Measurements from ENCODE around the gene DDR1.
"Not testable (repeated sequence)": the region's sequence is repeated elsewhere in the genome, so short reads cannot be mapped to it uniquely, and the experiment has no call there.

The DDR1 gene

GRCh38 chr6:30864325-30864724 lies 20.0 kb upstream of the DDR1 start:
- no peak for TF ChIP-seq ZNF274 (IDR thresholded peaks at IDR 0.05; ENCODE audit: low read depth, low read length)

GRCh38 chr6:30869241-30869749 lies 15.0 kb upstream of the DDR1 start:
- not testable (repeated sequence) for H3K4me3 ChIP-seq (ENCODE audit: low read length)

More at GRCh38 chr6:30864325-30864724, 20.0 kb upstream of the DDR1 start:
- no peak overlapping the region for H3K4me3 ChIP-seq (ENCODE audit: low read length)

DNA sequence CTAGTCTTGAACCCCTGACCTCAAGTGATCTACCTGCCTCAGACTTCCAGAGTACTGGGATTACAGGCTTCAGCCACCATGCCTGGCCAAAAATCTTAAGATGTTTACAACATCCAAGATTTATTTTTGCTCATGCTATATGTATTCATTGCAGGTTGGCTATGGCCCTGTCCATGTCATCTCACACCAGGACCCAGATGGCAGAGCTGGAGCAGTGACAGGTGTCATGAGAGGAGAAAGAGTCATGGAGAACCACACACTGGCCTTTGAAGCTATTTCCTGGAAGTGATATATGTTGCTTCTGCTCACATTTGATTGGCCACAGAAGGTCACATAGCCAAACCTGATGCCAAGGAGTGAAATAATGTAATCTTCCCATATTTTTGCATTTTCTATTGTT lies 13.8 kb upstream of the DDR1 start:
- no peak overlapping the region for H3K4me3 ChIP-seq (ENCODE audit: low read length)
- no peak for TF ChIP-seq ZNF274 (IDR thresholded peaks at IDR 0.05; ENCODE audit: low read depth, low read length)

DNA sequence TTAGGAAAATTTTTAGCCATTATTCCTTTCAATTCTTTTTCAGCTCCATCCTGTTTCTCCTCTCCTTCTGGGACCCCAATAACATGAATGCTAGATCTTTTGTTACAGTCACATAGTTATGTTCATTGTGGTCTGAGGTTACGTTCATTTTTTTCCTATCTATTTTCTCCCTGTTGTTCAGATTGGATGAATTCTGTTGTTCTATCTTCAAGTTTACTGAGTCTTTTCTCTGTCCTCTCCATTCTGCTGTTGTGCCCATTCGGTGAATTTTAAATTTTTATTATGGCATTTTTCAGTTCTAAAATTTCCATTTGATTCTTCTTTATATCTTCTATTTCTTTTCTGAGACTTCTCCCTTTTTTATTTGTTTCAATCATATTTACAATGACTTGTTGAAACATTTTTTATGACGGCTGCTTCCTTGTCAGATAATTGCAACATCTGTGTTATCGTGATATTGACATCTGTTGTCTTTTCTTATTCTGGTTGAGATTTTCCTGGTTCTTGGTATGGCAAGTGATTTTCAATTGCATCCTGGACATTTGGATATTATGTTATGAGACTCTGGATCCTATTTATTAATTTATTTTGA lies 12.6 kb upstream of the DDR1 start:
- H3K4me3 ChIP-seq (ENCODE audit: low read length) = no peak overlapping the region
- TF ChIP-seq ZNF274 (IDR thresholded peaks at IDR 0.05; ENCODE audit: low read depth, low read length) = no peak

GRCh38 chr6:30873137-30873640 lies 11.1 kb upstream of the DDR1 start:
- no peak for TF ChIP-seq ZNF274 (IDR thresholded peaks at IDR 0.05; ENCODE audit: low read depth, low read length)
- H3K4me3 ChIP-seq (ENCODE audit: low read length) = no peak overlapping the region

DNA sequence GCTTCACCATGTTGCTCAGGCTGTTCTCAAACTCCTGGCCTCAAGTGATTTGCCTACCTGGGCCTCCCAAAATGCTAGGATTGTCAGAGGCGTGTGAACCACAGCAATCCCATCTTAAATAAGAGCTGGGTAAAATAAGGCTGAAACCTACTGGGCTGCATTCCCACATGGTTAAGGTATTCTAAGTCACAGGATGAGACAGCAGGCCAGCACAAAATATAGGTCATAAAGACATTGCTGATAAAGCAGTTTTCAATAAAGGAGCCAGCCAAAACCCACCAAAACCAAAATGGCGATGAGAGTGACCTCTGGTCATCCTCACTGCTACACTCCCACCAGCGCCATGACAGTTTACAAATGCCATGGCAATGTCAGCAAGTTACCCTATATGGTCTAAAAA lies 10.5 kb upstream of the DDR1 start:
- not testable (repeated sequence) for H3K4me3 ChIP-seq (ENCODE audit: low read length)

- TF ChIP-seq ZNF274 (IDR thresholded peaks at IDR 0.05; ENCODE audit: low read depth, low read length) = no peak
- no peak overlapping the region for H3K4me3 ChIP-seq (ENCODE audit: low read length)
Measured at GRCh38 chr6:30875244-30876038, 8.9 kb upstream of the DDR1 start.

- TF ChIP-seq ZNF274 (IDR thresholded peaks at IDR 0.05; ENCODE audit: low read depth, low read length) = no peak
- H3K4me3 ChIP-seq (ENCODE audit: low read length) = no peak overlapping the region
Measured at GRCh38 chr6:30876039-30876730, 8.1 kb upstream of the DDR1 start.

DNA sequence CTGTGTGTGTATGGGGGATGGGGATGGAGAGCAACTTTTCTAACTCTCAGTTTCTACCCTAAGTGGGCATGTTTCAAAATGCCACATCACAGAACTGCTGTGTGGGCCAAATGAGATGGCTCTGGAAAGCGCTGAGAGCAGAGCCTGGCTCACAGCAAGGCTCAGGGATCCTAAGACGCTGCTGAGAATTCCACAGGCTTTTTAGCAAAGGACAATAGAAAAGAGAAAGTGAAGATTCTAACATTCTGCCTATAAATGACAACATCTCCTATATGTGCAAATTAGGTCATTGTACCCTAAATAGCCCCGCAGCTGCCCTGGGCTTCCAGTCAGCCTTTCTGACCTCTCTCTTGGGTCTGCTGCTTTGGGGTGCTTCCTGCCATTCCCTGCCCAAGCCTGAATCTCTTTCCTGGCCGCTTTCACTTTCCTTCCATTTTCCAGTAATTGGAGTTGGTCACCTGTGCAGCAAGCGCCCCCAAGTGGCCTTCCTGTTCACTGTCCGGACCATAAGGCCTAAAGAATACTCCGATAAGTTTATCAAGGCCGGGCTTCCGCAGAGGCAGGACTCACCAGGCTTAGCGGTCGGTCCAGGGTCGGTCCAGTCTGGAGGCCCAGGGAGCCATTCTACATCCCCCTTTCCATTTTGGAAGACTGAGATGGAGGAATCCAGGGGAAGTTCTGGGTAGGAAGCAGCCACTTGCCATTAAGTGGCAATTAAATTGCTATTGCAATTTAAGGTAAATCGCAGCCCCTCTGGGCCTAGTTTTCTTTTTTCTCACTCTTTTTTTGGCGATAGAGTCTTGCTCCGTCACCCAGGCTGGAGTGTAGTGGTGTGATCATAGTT lies 6.7 kb upstream of the DDR1 start:
- peak overlapping the region; percentile 1; the same call in 1 of the 2 replicates for H3K4me3 ChIP-seq (ENCODE audit: low read length)
- TF ChIP-seq ZNF274 (IDR thresholded peaks at IDR 0.05; ENCODE audit: low read depth, low read length) = no peak

DNA sequence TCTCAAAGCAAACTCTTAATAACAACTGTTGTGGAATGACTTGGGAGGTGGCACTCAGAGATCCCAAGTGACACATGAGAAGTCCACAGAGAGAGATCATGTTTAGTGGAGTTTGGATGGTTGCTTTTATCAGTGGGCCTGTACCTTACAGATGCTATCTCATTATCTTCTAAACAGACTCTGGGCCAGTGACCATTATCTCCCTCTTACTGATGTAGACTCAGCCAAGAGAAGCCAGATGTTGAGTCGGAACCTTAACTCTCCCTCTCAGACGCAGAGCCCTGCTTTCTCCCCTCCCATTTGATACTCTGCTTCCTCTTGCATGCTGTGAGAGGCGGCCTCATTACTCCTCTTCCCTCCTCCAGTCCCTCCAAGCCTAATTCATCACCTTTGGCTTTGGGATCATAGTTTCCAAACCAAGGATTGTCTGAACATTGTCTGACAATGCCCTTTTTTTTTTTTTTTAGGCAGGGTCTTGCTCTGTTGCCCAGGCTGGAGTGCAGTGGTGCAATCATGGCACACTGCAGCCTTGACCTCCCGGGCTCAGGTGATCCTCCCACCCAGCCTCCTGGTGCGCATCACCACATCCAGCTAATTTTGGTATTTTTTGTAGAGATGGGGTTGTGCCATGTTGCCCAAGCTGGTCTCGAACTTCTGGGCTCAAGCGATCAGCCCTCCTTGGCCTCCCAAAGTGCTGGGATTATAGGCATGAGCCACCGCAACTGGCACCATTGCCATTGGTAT lies 4.5 kb upstream of the DDR1 start:
- TF ChIP-seq ZNF274 (IDR thresholded peaks at IDR 0.05; ENCODE audit: low read depth, low read length) = no peak
- no peak overlapping the region for H3K4me3 ChIP-seq (ENCODE audit: low read length)

GRCh38 chr6:30880698-30881252 lies 3.5 kb upstream of the DDR1 start:
- H3K4me3 ChIP-seq (ENCODE audit: low read length) = no peak overlapping the region
- TF ChIP-seq ZNF274 (IDR thresholded peaks at IDR 0.05; ENCODE audit: low read depth, low read length) = no peak

DNA sequence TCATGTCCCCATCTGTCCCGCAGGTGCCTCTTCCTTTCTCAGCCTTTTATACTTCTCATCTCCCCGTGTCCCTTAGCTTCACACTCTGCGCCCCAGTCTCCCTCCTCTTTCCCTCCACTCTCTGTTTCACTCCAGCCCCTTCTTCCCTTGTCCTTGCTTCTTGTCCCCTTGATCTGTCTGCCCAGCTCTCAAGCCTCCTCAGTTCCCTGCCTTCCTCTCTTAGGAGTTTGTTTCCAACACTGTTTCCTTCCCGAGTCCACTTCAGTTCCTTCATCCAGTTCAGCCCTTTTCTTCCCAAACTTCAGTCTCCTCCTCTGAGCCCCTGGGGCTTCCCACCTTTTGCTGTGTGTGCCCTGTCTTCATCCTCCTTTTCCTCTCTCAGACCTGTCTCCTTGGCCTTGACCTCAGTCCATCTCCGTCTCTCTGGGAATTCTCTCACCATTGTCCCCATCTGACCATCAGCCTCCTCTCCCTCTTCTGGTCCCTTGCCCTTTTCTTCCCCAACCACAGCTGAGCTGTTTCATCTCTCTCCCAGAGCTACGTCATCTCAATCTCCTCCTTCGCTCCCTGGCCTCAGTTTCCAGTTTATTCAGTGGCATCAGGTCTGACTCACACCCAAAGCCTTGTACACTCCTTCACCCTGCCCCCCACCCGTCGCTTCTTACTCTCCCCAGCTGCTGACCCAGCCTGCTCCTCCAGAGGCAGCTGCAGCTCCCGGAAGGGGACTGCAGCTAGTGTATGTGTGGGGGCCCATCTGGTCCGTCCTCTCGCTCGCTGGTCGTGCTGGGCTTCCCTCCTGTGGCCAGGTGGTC lies 2.7 kb upstream of the DDR1 start:
- no peak for TF ChIP-seq ZNF274 (IDR thresholded peaks at IDR 0.05; ENCODE audit: low read depth, low read length)
- no peak overlapping the region for H3K4me3 ChIP-seq (ENCODE audit: low read length)
